HFFc6 (cell line): ENCODE measurements around the gene UBAC2. TPM values are rescaled to one million over a fixed set of nuclear protein-coding genes. Genes with fewer than 3 reads are reported as not detected.

Source experiments
- DNase-seq: peaks from one replicate; pipeline ENCODE4 v3.0.0-alpha.2; 2018
- H3K27ac Mint-ChIP-seq: 2 replicates; pipeline ENCODE4 v1.8.0; 2020; ENCODE audit warnings: mild to moderate bottlenecking, mixed read lengths
- H3K27me3 Mint-ChIP-seq: 2 replicates; pipeline ENCODE4 v1.8.0; 2021; ENCODE audit warnings: mild to moderate bottlenecking, moderate library complexity, mixed read lengths; ENCODE audit not compliant: insufficient read depth
- H3K36me3 Mint-ChIP-seq: 2 replicates; pipeline ENCODE4 v1.8.0; 2021; ENCODE audit warnings: low read depth, mixed read lengths
- H3K4me1 Mint-ChIP-seq: 2 replicates; pipeline ENCODE4 v1.8.0; 2020; ENCODE audit warnings: low read depth, mixed read lengths
- H3K4me3 Mint-ChIP-seq: 2 replicates; pipeline ENCODE4 v1.8.0; 2020; ENCODE audit warnings: mild to moderate bottlenecking, moderate library complexity, mixed read lengths
- H3K9me3 Mint-ChIP-seq: 2 replicates; pipeline ENCODE4 v1.8.0; 2020; ENCODE audit warnings: mild to moderate bottlenecking, mixed read lengths
- CTCF ChIP-seq: fragments of 200-600 bp; sonication (generic); IDR thresholded peaks from 2 replicates; pipeline ENCODE4 v1.5.0; 2021; ENCODE audit warnings: antibody characterized with exemption, mild to moderate bottlenecking
- total RNA-seq, 6 experiments: library from RNA; stranded (reverse); fragmentation: NEBNext Ultra II Directional; extraction: Animal tissue kit (Norgen Biotek cat#: 25700); gene quantifications; 2 replicates in 1 of 6; 3 replicates in 5 of 6; pipeline ENCODE4 v1.2.3, GENCODE V29; 2021

UBAC2 gene
- total RNA-seq, 6 experiments from 2014 or later, result 38.8 to 53.5 (median 46.4) TPM

GRCh38 chr13:99215184-99215830 lies 14.7 kb downstream of the UBAC2 start:
- H3K9me3 Mint-ChIP-seq, result no peaks in the 10 kb centered on the region
- no peak overlapping the region for H3K27ac Mint-ChIP-seq
- TF ChIP-seq CTCF, result no peak
- H3K27me3 Mint-ChIP-seq, result no peaks in the 10 kb centered on the region
- DNase-seq, result no peak
- peaks cover 23% of the 10 kb centered on the region for H3K4me1 Mint-ChIP-seq
- H3K36me3 Mint-ChIP-seq, result no peaks in the 10 kb centered on the region
- H3K4me3 Mint-ChIP-seq, result no peak overlapping the region

GRCh38 chr13:99217461-99218110 lies 16.9 kb downstream of the UBAC2 start:
- no peaks in the 10 kb centered on the region for H3K27me3 Mint-ChIP-seq
- no peak for TF ChIP-seq CTCF
- H3K9me3 Mint-ChIP-seq, result no peaks in the 10 kb centered on the region
- peaks cover 23% of the 10 kb centered on the region for H3K4me1 Mint-ChIP-seq
- H3K36me3 Mint-ChIP-seq, result peaks cover 8% of the 10 kb centered on the region; the same call in 1 of the 2 replicates
- no peak overlapping the region for H3K27ac Mint-ChIP-seq
- H3K4me3 Mint-ChIP-seq, result no peak overlapping the region
- DNase-seq, result no peak

- Mint-ChIP-seq H3K27me3 (no peaks in the 10 kb centered on the region), H3K4me1 (peaks cover 23% of the 10 kb centered on the region), H3K9me3 (no peaks in the 10 kb centered on the region), H3K27ac (peak overlapping the region; percentile 40; the same call in 1 of the 2 replicates), H3K4me3 (no peak overlapping the region), H3K36me3 (peaks cover 8% of the 10 kb centered on the region; the same call in 1 of the 2 replicates)
- no peak for TF ChIP-seq CTCF
- DNase-seq, result no peak
Measured at GRCh38 chr13:99218126-99218525, 17.5 kb downstream of the UBAC2 start.

- DNase-seq, result no peak
- H3K4me1 Mint-ChIP-seq, result peaks cover 27% of the 10 kb centered on the region
- H3K27me3 Mint-ChIP-seq, result no peaks in the 10 kb centered on the region
- peak overlapping the region; percentile 40; the same call in 1 of the 2 replicates for H3K27ac Mint-ChIP-seq
- peaks cover 8% of the 10 kb centered on the region; the same call in 1 of the 2 replicates for H3K36me3 Mint-ChIP-seq
- TF ChIP-seq CTCF, result no peak
- no peak overlapping the region for H3K4me3 Mint-ChIP-seq
- no peaks in the 10 kb centered on the region for H3K9me3 Mint-ChIP-seq
Measured at GRCh38 chr13:99218545-99218944, 17.9 kb downstream of the UBAC2 start.

- Mint-ChIP-seq H3K36me3 (peaks cover 8% of the 10 kb centered on the region; the same call in 1 of the 2 replicates), H3K27me3 (no peaks in the 10 kb centered on the region), H3K4me3 (no peak overlapping the region), H3K9me3 (no peaks in the 10 kb centered on the region), H3K27ac (no peak overlapping the region), H3K4me1 (peaks cover 30% of the 10 kb centered on the region)
- DNase-seq, result no peak
- TF ChIP-seq CTCF, result no peak
Measured at GRCh38 chr13:99218969-99219368, 18.3 kb downstream of the UBAC2 start.
